OCI-LY7 (cell line): Measurements from ENCODE around the gene GORASP2. TPM values are rescaled to one million over a fixed set of nuclear protein-coding genes. Genes with fewer than 3 reads are reported as not detected.

Source experiments
- BruUV-seq: library from RNA; stranded (reverse); fragments of 400-500 nt; replicated peaks from 2 replicates; lab custom pipeline; 2021; lab: Mats Ljungman, UMichigan
- CTCF ChIA-PET: fragments of 300-600 bp; sonication (Branson Sonifier 250); formaldehyde crosslinking; loops from one replicate; lab custom pipeline; 2022; ENCODE audit warnings: antibody characterized with exemption; ENCODE audit not compliant: unreplicated experiment; lab: Charles Lee
- POLR2A ChIA-PET: fragments of 300-600 bp; sonication (Branson Sonifier 250); formaldehyde crosslinking; loops from one replicate; lab custom pipeline; 2022; ENCODE audit warnings: antibody characterized with exemption; lab: Charles Lee
- DNase-seq: peaks from one replicate; pipeline ENCODE4 v3.0.0-alpha.2; 2015; ENCODE audit warnings: low spot score
- H2AFZ ChIP-seq: fragments of 200-600 bp; sonication (generic), shearing (Covaris generic); 2 replicates; pipeline ENCODE4 v1.6.1; 2014; ENCODE audit warnings: mild to moderate bottlenecking, antibody characterized with exemption, low read length, moderate library complexity
- H3K27ac ChIP-seq: fragments of 200-600 bp; sonication (generic); 2 replicates; pipeline ENCODE4 v1.5.1; 2014; ENCODE audit warnings: mixed run types, low read depth, mild to moderate bottlenecking, moderate library complexity, low read length, inconsistent platforms; ENCODE audit not compliant: poor library complexity, severe bottlenecking
- H3K36me3 ChIP-seq: fragments of 200-600 bp; sonication (generic); 2 replicates; pipeline ENCODE4 v1.6.1; 2014; ENCODE audit warnings: mild to moderate bottlenecking, antibody characterized with exemption, low read length, moderate library complexity, mixed read lengths; ENCODE audit not compliant: insufficient read depth
- H3K4me1 ChIP-seq: fragments of 200-600 bp; sonication (generic); 2 replicates; pipeline ENCODE4 v1.5.1; 2014; ENCODE audit warnings: mild to moderate bottlenecking, low read length; ENCODE audit not compliant: insufficient read depth, poor library complexity, severe bottlenecking
- H3K4me2 ChIP-seq: fragments of 200-600 bp; sonication (generic); 2 replicates; pipeline ENCODE4 v1.6.1; 2014; ENCODE audit warnings: mild to moderate bottlenecking, low read length
- H3K4me3 ChIP-seq: fragments of 200-600 bp; sonication (generic); 2 replicates; pipeline ENCODE4 v1.5.1; 2014; ENCODE audit warnings: mild to moderate bottlenecking, low read depth, low read length; ENCODE audit not compliant: poor library complexity, severe bottlenecking
- H3K79me2 ChIP-seq: fragments of 200-600 bp; sonication (generic); 2 replicates; pipeline ENCODE4 v1.6.1; 2016; ENCODE audit warnings: low read depth, mild to moderate bottlenecking, low read length, moderate library complexity, mixed read lengths; ENCODE audit not compliant: insufficient read depth
- H3K9me2 ChIP-seq: fragments of 200-600 bp; sonication (generic); 2 replicates; pipeline ENCODE4 v1.6.1; 2016; ENCODE audit warnings: mild to moderate bottlenecking, low read length, mixed read lengths; ENCODE audit not compliant: insufficient read depth
- H3K9me3 ChIP-seq: fragments of 200-600 bp; sonication (generic); 2 replicates; pipeline ENCODE4 v1.6.1; 2014; ENCODE audit warnings: mild to moderate bottlenecking, mixed run types, low read length, mixed read lengths
- H4K20me1 ChIP-seq: fragments of 200-600 bp; sonication (generic); 2 replicates; pipeline ENCODE4 v1.6.1; 2014; ENCODE audit warnings: mild to moderate bottlenecking, antibody characterized with exemption, low read length, moderate library complexity, mixed read lengths; ENCODE audit not compliant: insufficient read depth
- CTCF ChIP-seq: fragments of 200-600 bp; sonication (generic); conservative IDR thresholded peaks from 2 replicates; pipeline ENCODE4 v1.5.1; 2014; ENCODE audit warnings: mild to moderate bottlenecking, antibody characterized with exemption, low read length, moderate library complexity, mixed read lengths
- EZH2phosphoT487 ChIP-seq: fragments of 200-600 bp; sonication (generic); IDR thresholded peaks from 2 replicates; pipeline ENCODE4 v1.6.1; 2018; ENCODE audit warnings: low read depth, borderline replicate concordance, mild to moderate bottlenecking, mixed run types, antibody characterized with exemption, low read length, moderate library complexity, mixed read lengths
- intact Hi-C: fragments of 100-400 bp; cut with micrococcal nuclease; formaldehyde crosslinking; loops from one replicate; pipeline ENCODE4 v1.10.0; 2022; ENCODE audit not compliant: unreplicated experiment
- total RNA-seq, 2 experiments: library from RNA; depleted of rRNA in 1 of 2; stranded (reverse); fragments of >200 nt in 1 of 2; shearing (Covaris generic) in 1 of 2; gene quantifications; 2 replicates each; pipeline ENCODE4 v1.2.3, GENCODE V29; 2014 to 2022

The GORASP2 gene
- total RNA-seq, 2 experiments from 2014 or later: 30.7 to 94.3 TPM

GRCh38 chr2:170943596-170943995 is 14.5 kb downstream of the GORASP2 start:
- ChIA-PET CTCF (no interaction called here), POLR2A (interaction anchor here (0.8 kb wide), 1 partner anchor 10 kb away, joined by 3 read pairs; no protein-coding TSS in a partner anchor)
- Histone ChIP-seq H4K20me1 (peaks cover 31% of the 10 kb centered on the region), H3K4me2 (no peak overlapping the region), H3K4me3 (no peak overlapping the region), H2AFZ (no peak overlapping the region), H3K4me1 (peaks cover 9% of the 10 kb centered on the region), H3K36me3 (peaks cover 61% of the 10 kb centered on the region), H3K79me2 (peaks cover 100% of the 10 kb centered on the region), H3K9me3 (0 out of 2 replicates have a peak, but pooled peaks cover 5% of the 10 kb centered on the region), H3K27ac (no peak overlapping the region), H3K9me2 (no peaks in the 10 kb centered on the region)
- intact Hi-C loops: no loop called here
- TF ChIP-seq CTCF (no peak), EZH2phosphoT487 (no peak)
- no TSS peak for BruUV-seq
- DNase-seq: no peak

GRCh38 chr2:170944545-170944944 is 15.5 kb downstream of the GORASP2 start:
- Histone ChIP-seq H3K4me2 (no peak overlapping the region), H3K9me3 (0 out of 2 replicates have a peak, but pooled peaks cover 5% of the 10 kb centered on the region), H2AFZ (no peak overlapping the region), H4K20me1 (peaks cover 23% of the 10 kb centered on the region), H3K9me2 (no peaks in the 10 kb centered on the region), H3K79me2 (peaks cover 100% of the 10 kb centered on the region), H3K27ac (no peak overlapping the region), H3K4me1 (peaks cover 10% of the 10 kb centered on the region), H3K36me3 (peaks cover 66% of the 10 kb centered on the region), H3K4me3 (no peak overlapping the region)
- intact Hi-C loops: no loop called here
- TF ChIP-seq CTCF: no peak
- TF ChIP-seq EZH2phosphoT487: no peak
- ChIA-PET POLR2A (interaction anchor here (0.6 to 1.8 kb wide), 4 partner anchors 10 to 13 kb away, joined by 3 to 8 read pairs (median 3); no protein-coding TSS in a partner anchor), CTCF (no interaction called here)
- no TSS peak for BruUV-seq
- no peak for DNase-seq

- H3K9me3 ChIP-seq: 0 out of 2 replicates have a peak, but pooled peaks cover 5% of the 10 kb centered on the region
- ChIA-PET POLR2A (interaction anchor here (0.7 to 1.3 kb wide), 4 partner anchors 9 to 21 kb away, joined by 3 to 4 read pairs (median 4); partner anchors contain the start of gene GORASP2), CTCF (no interaction called here)
- peaks cover 58% of the 10 kb centered on the region for H3K79me2 ChIP-seq
- H3K4me1 ChIP-seq: peaks cover 14% of the 10 kb centered on the region
- H3K9me2 ChIP-seq: no peaks in the 10 kb centered on the region
- intact Hi-C loops: no loop called here
- no peak overlapping the region for H3K27ac ChIP-seq
- TF ChIP-seq CTCF: no peak
- TF ChIP-seq EZH2phosphoT487: no peak
- DNase-seq: no peak
- no peak overlapping the region for H3K4me3 ChIP-seq
- no peak overlapping the region for H3K4me2 ChIP-seq
- no TSS peak for BruUV-seq
- peaks cover 5% of the 10 kb centered on the region for H4K20me1 ChIP-seq
- peaks cover 75% of the 10 kb centered on the region for H3K36me3 ChIP-seq
- no peak overlapping the region for H2AFZ ChIP-seq
Measured at GRCh38 chr2:170949415-170949814, 20.4 kb downstream of the GORASP2 start.
